ENCODE results near the gene CROCC2.

Gene CROCC2

GRCh38 chr2:240998706-240998994 is 92.5 kb downstream of the CROCC2 start:
- no peaks in the 10 kb centered on the region for H3K27me3 ChIP-seq (ENCODE audit: insufficient read depth, low read length, poor library complexity)
- no peak overlapping the region for H3K9ac ChIP-seq (ENCODE audit: low read depth, low read length)
- no peak for TF ChIP-seq EZH2 (IDR thresholded peaks at IDR 0.05; ENCODE audit: borderline replicate concordance, low read depth, low read length, severe bottlenecking)
- TF ChIP-seq CTCF (IDR thresholded peaks at IDR 0.05; ENCODE audit: borderline replicate concordance, extremely low read depth, low read length, poor library complexity, severe bottlenecking): no peak
- H3K79me2 ChIP-seq (ENCODE audit: insufficient read depth, low read length): no peaks in the 10 kb centered on the region
- no peak overlapping the region for H3K4me2 ChIP-seq (ENCODE audit: insufficient read depth, low read length)
- H3K27ac ChIP-seq (ENCODE audit: low read length): no peak overlapping the region
- peaks cover 6% of the 10 kb centered on the region for H3K9me3 ChIP-seq (ENCODE audit: insufficient read depth, low read length, severe bottlenecking)
- no peaks in the 10 kb centered on the region for H3K36me3 ChIP-seq (ENCODE audit: insufficient read depth, low read length)
- H3K4me1 ChIP-seq (ENCODE audit: insufficient read depth, low read length): no peaks in the 10 kb centered on the region
- no peak overlapping the region for H3K4me3 ChIP-seq (ENCODE audit: low read depth in 1 of 2, low read length in 2 of 2)
- DNase-seq: no peak
- peaks cover 3% of the 10 kb centered on the region; the same call in 1 of the 2 replicates for H4K20me1 ChIP-seq (ENCODE audit: insufficient read depth, low read length)
- ATAC-seq (ENCODE audit: insufficient read depth, low read depth): no peak
- no peak overlapping the region for H2AFZ ChIP-seq (ENCODE audit: low read depth, low read length)

DNA sequence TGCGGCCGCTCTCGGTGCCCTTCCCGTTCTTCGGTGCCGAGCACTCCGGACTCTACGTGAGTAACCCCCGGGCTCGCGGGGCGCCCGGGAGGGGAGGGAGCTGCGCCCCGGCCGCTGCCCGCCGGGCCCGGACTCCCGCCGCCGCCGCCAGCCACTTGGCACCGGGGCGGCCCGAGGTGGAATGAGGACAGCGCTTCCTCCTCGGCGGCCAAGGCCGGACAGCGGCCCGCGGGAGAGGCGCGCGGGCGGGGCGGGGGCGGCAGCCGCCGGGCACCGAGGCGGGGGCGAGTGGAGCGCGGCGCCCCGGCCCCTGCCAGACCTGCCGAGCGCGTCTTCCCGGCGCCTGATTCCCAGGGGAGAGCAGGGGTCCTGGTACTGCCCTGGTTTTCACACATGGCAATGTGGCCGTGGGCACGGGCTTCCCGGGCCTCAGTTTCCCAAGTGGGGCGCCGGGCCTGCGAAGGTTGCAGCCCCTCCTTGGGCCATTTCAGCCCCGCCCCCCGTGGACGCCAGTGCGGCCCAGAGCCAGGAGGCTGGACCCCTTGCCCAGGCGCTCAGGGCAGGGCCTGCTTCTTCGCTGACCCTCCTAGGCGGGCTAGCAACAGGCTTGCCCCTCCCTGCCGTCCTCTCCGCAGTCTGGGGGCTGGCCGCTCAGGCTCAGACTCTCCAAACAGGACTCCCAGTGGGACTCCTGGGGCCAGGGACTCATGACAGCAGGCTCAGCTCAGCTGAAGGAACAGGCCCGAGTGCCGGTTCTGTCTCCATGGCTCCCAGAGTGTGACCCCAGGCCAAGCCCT is 93.1 kb downstream of the CROCC2 start:
- Histone ChIP-seq H3K27me3 (ENCODE audit: insufficient read depth, low read length, poor library complexity) (no peaks in the 10 kb centered on the region), H3K9me3 (ENCODE audit: insufficient read depth, low read length, severe bottlenecking) (peaks cover 12% of the 10 kb centered on the region), H4K20me1 (ENCODE audit: insufficient read depth, low read length) (no peaks in the 10 kb centered on the region; the same call in 1 of the 2 replicates), H3K4me2 (ENCODE audit: insufficient read depth, low read length) (no peak overlapping the region), H2AFZ (ENCODE audit: low read depth, low read length) (no peak overlapping the region), H3K4me3 (ENCODE audit: low read depth in 1 of 2, low read length in 2 of 2) (no peak overlapping the region), H3K4me1 (ENCODE audit: insufficient read depth, low read length) (no peaks in the 10 kb centered on the region), H3K79me2 (ENCODE audit: insufficient read depth, low read length) (no peaks in the 10 kb centered on the region), H3K36me3 (ENCODE audit: insufficient read depth, low read length) (no peaks in the 10 kb centered on the region), H3K27ac (ENCODE audit: low read length) (no peak overlapping the region), H3K9ac (ENCODE audit: low read depth, low read length) (no peak overlapping the region)
- TF ChIP-seq CTCF (IDR thresholded peaks at IDR 0.05; ENCODE audit: borderline replicate concordance, extremely low read depth, low read length, poor library complexity, severe bottlenecking): no peak
- no peak for TF ChIP-seq EZH2 (IDR thresholded peaks at IDR 0.05; ENCODE audit: borderline replicate concordance, low read depth, low read length, severe bottlenecking)
- ATAC-seq (ENCODE audit: insufficient read depth, low read depth) (no peak), DNase-seq (no peak)

DNA sequence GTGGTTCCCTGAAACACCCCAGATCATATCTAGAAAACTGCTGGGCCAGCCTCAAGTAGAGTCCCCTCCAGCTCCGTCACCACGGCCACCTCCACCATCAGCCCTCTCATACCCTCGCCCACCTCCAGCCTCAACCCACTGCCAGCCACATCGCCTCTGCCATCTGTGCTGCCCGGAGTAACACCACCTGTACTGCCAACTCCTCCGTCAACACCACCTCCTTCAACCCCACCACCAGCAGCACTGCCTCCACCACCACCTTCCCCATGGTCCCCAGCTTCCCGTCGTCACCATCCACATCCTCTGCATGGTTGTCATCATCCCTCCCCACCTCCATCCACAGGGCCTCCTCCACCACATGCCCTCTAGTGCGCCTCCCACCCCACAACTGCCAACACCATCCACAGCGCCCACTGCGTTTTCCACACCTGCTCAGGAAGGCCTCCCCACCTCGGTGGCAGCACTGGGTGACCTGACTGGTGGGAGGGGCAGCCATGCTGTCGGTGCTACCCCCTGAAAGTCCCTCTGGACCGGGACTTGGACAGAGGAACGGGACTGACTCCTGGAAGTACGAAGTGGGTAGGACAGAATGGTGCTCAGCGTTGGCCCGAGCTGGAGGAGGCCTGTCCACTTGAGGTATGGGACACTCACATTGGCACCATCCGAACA is 93.9 kb downstream of the CROCC2 start:
- H3K4me2 ChIP-seq (ENCODE audit: insufficient read depth, low read length): no peak overlapping the region
- no peak for ATAC-seq (ENCODE audit: insufficient read depth, low read depth)

More for the DNA sequence above, 93.9 kb downstream of the CROCC2 start:
- H3K36me3 ChIP-seq (ENCODE audit: insufficient read depth, low read length): no peaks in the 10 kb centered on the region
- H2AFZ ChIP-seq (ENCODE audit: low read depth, low read length): no peak overlapping the region
- H3K27me3 ChIP-seq (ENCODE audit: insufficient read depth, low read length, poor library complexity): no peaks in the 10 kb centered on the region
- no peak for DNase-seq
- TF ChIP-seq CTCF (IDR thresholded peaks at IDR 0.05; ENCODE audit: borderline replicate concordance, extremely low read depth, low read length, poor library complexity, severe bottlenecking) (no peak), EZH2 (IDR thresholded peaks at IDR 0.05; ENCODE audit: borderline replicate concordance, low read depth, low read length, severe bottlenecking) (no peak)
- H3K4me3 ChIP-seq (ENCODE audit: low read depth in 1 of 2, low read length in 2 of 2): no peak overlapping the region
- no peaks in the 10 kb centered on the region for H3K79me2 ChIP-seq (ENCODE audit: insufficient read depth, low read length)
- H3K4me1 ChIP-seq (ENCODE audit: insufficient read depth, low read length): no peaks in the 10 kb centered on the region
- H3K27ac ChIP-seq (ENCODE audit: low read length): no peak overlapping the region
- no peaks in the 10 kb centered on the region; the same call in 1 of the 2 replicates for H4K20me1 ChIP-seq (ENCODE audit: insufficient read depth, low read length)
- no peak overlapping the region for H3K9ac ChIP-seq (ENCODE audit: low read depth, low read length)
- peaks cover 16% of the 10 kb centered on the region for H3K9me3 ChIP-seq (ENCODE audit: insufficient read depth, low read length, severe bottlenecking)

All from DND-41 (cell line).